ENCODE results near the gene ARHGAP6. TPM values are rescaled to one million over a fixed set of nuclear protein-coding genes. Genes with fewer than 3 reads are reported as not detected.

Gene ARHGAP6
- total and polyA plus RNA-seq, 2 donors (not counting 3 experiments of a cell fraction or from before 2014, with no cell fraction given), result 0.69 to 0.83 TPM

DNA sequence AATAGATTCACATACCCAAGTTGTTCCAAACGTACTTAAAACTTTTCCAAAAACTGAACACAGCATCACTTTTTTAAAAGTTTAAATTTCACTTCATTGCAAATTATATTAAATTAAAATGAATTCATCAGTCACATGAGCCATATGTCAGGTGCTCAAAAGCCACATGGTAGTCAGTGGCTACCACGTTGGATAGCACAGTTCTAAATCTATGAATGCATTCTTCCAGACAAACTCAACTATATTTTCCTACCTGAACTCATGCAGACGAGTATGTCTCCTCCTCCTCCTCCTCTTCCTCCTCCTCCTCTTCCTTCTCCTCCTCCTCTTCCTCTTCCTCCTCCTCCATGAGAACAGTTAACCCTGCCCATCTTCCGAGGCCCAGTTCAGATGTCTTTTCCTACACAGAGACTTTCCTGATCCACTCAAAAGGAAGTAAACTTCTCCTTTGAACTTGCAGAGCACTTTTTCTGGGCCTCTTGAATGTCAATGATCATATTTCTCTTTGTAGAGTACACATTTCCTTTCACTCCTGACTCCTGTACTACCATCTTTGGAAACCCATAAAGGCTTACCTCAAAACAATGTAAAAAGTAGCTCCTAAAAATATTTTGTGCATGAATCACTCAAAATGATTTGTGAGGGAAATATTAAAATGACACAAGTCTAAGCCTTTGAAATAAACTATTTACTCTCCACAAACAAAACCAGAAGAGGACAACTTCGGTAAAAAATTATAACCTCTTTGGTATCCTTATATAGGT, 199.9 kb downstream of the ARHGAP6 start:
- no peak for TF ChIP-seq JUN (IDR thresholded peaks at IDR 0.05; ENCODE audit: borderline replicate concordance, insufficient read depth, insufficient read length, low read depth)
- no peak for TF ChIP-seq EZH2 (IDR thresholded peaks at IDR 0.05; ENCODE audit: borderline replicate concordance, low read depth, low read length, severe bottlenecking)
- no peak for TF ChIP-seq GATA2 (IDR thresholded peaks at IDR 0.05; ENCODE audit: insufficient read depth, insufficient read length, low read depth, low read length)
- TF ChIP-seq, protein P1, sequence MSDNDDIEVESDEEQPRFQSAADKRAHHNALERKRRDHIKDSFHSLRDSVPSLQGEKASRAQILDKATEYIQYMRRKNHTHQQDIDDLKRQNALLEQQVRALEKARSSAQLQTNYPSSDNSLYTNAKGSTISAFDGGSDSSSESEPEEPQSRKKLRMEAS (IDR thresholded peaks at IDR 0.05; ENCODE audit: insufficient read depth, insufficient read length), result no peak
- TF ChIP-seq FOS (IDR thresholded peaks at IDR 0.05; ENCODE audit: borderline replicate concordance, insufficient read depth, low read length), result no peak
- Histone ChIP-seq H4K20me1 (replicated peaks; ENCODE audit: control insufficient read depth, extremely low read depth, insufficient read depth, low read length) (no peaks in the 10 kb centered on the region), H3K9me1 (replicated peaks; ENCODE audit: control insufficient read depth, extremely low read depth, insufficient read depth, low read length) (no peaks in the 10 kb centered on the region), H3K4me1 (ENCODE audit: control insufficient read depth, extremely low read depth, insufficient read depth, low read length) (peaks cover 7% of the 10 kb centered on the region), H3K9ac (replicated peaks; ENCODE audit: extremely low read depth, insufficient read depth, low read length) (no peak overlapping the region), H3K4me2 (ENCODE audit: insufficient read depth, low read length) (no peak overlapping the region), H3K27ac (ENCODE audit: insufficient read depth, low read depth, low read length) (no peak overlapping the region), H3K4me3 (replicated peaks in 1 of 3; ENCODE audit: insufficient read depth in 1 of 3, low read depth in 1 of 3, low read length in 3 of 3) (no peak overlapping the region), H3K27me3 (ENCODE audit: control insufficient read depth in 2 of 2, insufficient read depth in 2 of 2, low read length in 2 of 2) (no peaks in the 10 kb centered on the region), H3K36me3 (ENCODE audit: control insufficient read depth in 2 of 2, extremely low read depth in 1 of 2, insufficient read depth in 2 of 2, low read length in 2 of 2) (no peaks in the 10 kb centered on the region), H2AFZ (ENCODE audit: low read depth, low read length) (peak overlapping the region; percentile 30), H3K79me2 (ENCODE audit: control insufficient read depth, insufficient read depth, low read length) (no peaks in the 10 kb centered on the region), H3K9me3 (replicated peaks; ENCODE audit: control insufficient read depth, insufficient read depth, low read length) (no peaks in the 10 kb centered on the region)
- POLR2A ChIA-PET, result no interaction called here
- DNase-seq (ENCODE audit: low read depth, low spot score), result no peak
- dilution Hi-C loops (cut with MboI; ENCODE audit: extremely low pct_ligation_motif_present, low sequenced_read_pairs), result no loop called here
- intact Hi-C loops (cut with micrococcal nuclease), result no loop called here
- CTCF ChIA-PET, result no interaction called here
- FAIRE-seq, result peak; percentile 24
- BruUV-seq (replicated peaks), result no TSS peak

DNA sequence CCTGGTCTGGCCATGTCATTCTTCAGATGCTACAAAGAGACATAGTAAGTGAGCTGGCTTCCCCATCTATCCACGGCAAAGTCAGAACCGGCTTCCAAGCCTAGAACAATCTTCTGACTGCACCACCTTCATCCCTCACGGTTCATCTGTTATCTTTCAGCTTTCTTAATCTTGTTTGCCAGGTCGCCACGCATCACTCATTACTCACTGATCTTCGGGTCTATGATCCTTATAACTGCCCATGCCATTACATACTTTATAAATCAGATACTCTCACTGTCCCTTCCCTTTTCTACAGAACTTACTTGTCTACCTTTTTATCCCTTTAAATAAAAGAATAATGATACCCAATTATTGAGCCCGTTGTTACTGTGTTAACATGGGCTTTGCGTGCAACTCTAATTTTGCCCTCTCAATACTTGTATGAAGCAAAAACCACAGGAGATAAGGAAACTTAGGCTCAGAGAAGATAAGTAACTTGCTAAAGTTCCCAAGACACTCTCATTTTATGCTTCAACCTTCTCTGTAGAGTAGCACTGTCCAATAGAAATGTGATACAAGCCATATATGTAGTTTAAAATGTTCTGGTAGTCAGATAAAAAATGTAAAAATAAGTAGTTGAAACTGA, 200.8 kb downstream of the ARHGAP6 start:
- Histone ChIP-seq H3K4me2 (ENCODE audit: insufficient read depth, low read length) (no peak overlapping the region), H3K36me3 (ENCODE audit: control insufficient read depth in 2 of 2, extremely low read depth in 1 of 2, insufficient read depth in 2 of 2, low read length in 2 of 2) (no peaks in the 10 kb centered on the region), H3K9me1 (replicated peaks; ENCODE audit: control insufficient read depth, extremely low read depth, insufficient read depth, low read length) (no peaks in the 10 kb centered on the region), H3K79me2 (ENCODE audit: control insufficient read depth, insufficient read depth, low read length) (no peaks in the 10 kb centered on the region), H3K9ac (replicated peaks; ENCODE audit: extremely low read depth, insufficient read depth, low read length) (no peak overlapping the region), H3K4me3 (replicated peaks in 1 of 3; ENCODE audit: insufficient read depth in 1 of 3, low read depth in 1 of 3, low read length in 3 of 3) (no peak overlapping the region), H4K20me1 (replicated peaks; ENCODE audit: control insufficient read depth, extremely low read depth, insufficient read depth, low read length) (no peaks in the 10 kb centered on the region), H3K27me3 (ENCODE audit: control insufficient read depth in 2 of 2, insufficient read depth in 2 of 2, low read length in 2 of 2) (no peaks in the 10 kb centered on the region), H2AFZ (ENCODE audit: low read depth, low read length) (no peak overlapping the region), H3K27ac (ENCODE audit: insufficient read depth, low read depth, low read length) (no peak overlapping the region), H3K9me3 (replicated peaks; ENCODE audit: control insufficient read depth, insufficient read depth, low read length) (no peaks in the 10 kb centered on the region), H3K4me1 (ENCODE audit: control insufficient read depth, extremely low read depth, insufficient read depth, low read length) (peaks cover 3% of the 10 kb centered on the region)
- FAIRE-seq (no peak), DNase-seq (ENCODE audit: low read depth, low spot score) (no peak)
- ChIA-PET POLR2A (no interaction called here), CTCF (interaction anchor here (1.5 kb wide), 1 partner anchor 67 kb away, joined by 3 read pairs; no protein-coding TSS in a partner anchor)
- TF ChIP-seq EZH2 (IDR thresholded peaks at IDR 0.05; ENCODE audit: borderline replicate concordance, low read depth, low read length, severe bottlenecking), result no peak
- TF ChIP-seq, protein P2, sequence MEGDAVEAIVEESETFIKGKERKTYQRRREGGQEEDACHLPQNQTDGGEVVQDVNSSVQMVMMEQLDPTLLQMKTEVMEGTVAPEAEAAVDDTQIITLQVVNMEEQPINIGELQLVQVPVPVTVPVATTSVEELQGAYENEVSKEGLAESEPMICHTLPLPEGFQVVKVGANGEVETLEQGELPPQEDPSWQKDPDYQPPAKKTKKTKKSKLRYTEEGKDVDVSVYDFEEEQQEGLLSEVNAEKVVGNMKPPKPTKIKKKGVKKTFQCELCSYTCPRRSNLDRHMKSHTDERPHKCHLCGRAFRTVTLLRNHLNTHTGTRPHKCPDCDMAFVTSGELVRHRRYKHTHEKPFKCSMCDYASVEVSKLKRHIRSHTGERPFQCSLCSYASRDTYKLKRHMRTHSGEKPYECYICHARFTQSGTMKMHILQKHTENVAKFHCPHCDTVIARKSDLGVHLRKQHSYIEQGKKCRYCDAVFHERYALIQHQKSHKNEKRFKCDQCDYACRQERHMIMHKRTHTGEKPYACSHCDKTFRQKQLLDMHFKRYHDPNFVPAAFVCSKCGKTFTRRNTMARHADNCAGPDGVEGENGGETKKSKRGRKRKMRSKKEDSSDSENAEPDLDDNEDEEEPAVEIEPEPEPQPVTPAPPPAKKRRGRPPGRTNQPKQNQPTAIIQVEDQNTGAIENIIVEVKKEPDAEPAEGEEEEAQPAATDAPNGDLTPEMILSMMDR (IDR thresholded peaks at IDR 0.05; ENCODE audit: extremely low read depth in 1 of 2, insufficient read depth in 1 of 2, low read depth in 1 of 2, low read length in 2 of 2), result no peak
- TF ChIP-seq FOS (IDR thresholded peaks at IDR 0.05; ENCODE audit: borderline replicate concordance, insufficient read depth, low read length), result no peak
- no peak for TF ChIP-seq MYC (IDR thresholded peaks at IDR 0.05; ENCODE audit: low read depth, low read length)
- no peak for TF ChIP-seq GATA2 (IDR thresholded peaks at IDR 0.05; ENCODE audit: insufficient read depth, insufficient read length, low read depth, low read length)
- no peak for TF ChIP-seq POLR2A (IDR thresholded peaks at IDR 0.05; ENCODE audit: low read depth, low read length)
- TF ChIP-seq, protein P1 (IDR thresholded peaks at IDR 0.05; ENCODE audit: insufficient read depth, insufficient read length), result no peak
- no peak for TF ChIP-seq JUN (IDR thresholded peaks at IDR 0.05; ENCODE audit: borderline replicate concordance, insufficient read depth, insufficient read length, low read depth)
- no peak for TF ChIP-seq POLR2AphosphoS5 (IDR thresholded peaks at IDR 0.05; ENCODE audit: insufficient read depth, low read depth, low read length)
- BruUV-seq (replicated peaks), result no TSS peak
- dilution Hi-C loops (cut with MboI; ENCODE audit: extremely low pct_ligation_motif_present, low sequenced_read_pairs) (no loop called here), intact Hi-C loops (cut with micrococcal nuclease) (no loop called here)
